Activated CD4-positive, CD25-positive, alpha-beta regulatory T cell treated with anti-CD3 and anti-CD28 coated beads, Interleukin-2, amount 50 U/mL, for 24 hours (primary cell): ENCODE data around the gene RRBP1.

ENCODE experiments used
- ATAC-seq, 2 donors: fragments of 150-1000 bp; cut with Tn5 transposase; one replicate each; pipeline ENCODE4 v1.10.0; 2021; ENCODE audit warnings: mild to moderate bottlenecking in 1 of 2, moderate library complexity in 1 of 2

Gene RRBP1

DNA sequence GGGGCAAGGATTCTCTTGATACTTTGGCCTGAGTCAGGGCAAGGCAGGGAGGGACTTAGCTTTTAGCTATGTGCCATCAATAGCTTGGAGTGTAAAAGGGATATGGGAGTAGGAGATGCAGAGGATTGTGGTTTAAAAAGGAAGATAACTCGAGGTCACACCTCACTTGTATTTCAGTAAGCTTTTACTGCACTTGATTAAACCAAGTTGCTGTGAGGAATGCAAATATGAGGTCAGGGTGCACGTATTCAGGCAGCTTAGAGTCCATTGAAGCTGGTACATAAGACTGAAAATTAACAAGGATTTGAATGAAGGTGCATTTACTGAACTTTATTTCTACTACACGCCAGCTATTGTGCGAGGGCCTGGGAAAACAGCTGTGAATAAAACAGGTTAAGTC, 80.1 kb downstream of the RRBP1 start:
- no peak for ATAC-seq

DNA sequence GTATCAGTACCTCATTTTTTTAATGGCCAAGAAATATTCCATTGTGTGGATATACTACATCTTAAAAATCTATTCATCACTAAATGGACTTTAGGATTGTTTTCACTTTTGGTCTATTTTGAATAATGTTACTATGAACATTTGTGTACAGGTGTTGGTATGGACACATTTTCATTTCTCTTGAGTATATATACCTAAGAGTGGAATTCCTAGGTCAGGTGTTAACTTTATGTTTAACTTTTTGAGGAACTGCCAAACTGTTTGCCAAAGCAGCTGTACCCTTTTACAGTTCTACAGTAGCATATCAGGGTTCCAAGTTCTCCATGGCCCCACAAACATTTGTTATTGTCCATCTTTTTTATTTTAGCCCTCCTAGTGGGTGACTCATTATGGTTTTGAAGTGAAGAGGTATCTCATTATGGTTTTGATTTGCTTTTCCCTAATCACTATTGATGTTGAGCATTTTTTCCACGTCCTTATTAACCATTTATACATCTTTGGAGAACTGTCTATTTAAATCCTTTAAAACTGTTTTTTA, 84.0 kb downstream of the RRBP1 start:
- ATAC-seq = no peak

DNA sequence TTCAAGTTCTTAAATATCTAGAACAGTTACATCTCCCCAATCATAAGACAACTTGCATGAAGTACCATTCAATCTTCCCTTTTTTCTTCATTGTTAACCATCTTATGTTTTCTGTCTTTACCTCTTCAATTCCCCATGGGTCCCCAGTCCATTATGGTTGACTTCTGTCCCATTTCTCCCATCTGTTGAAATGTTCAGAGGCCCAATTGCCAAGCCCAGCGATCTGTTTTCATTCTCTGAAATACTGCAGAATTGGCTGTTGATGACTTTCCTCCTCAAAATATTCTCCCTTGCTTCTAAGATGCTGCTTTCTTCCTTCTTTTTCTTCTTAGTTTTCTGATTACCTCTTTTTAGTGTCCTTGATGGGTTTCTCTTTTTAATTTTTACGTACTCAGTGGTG, 86.2 kb downstream of the RRBP1 start:
- no peak for ATAC-seq

DNA sequence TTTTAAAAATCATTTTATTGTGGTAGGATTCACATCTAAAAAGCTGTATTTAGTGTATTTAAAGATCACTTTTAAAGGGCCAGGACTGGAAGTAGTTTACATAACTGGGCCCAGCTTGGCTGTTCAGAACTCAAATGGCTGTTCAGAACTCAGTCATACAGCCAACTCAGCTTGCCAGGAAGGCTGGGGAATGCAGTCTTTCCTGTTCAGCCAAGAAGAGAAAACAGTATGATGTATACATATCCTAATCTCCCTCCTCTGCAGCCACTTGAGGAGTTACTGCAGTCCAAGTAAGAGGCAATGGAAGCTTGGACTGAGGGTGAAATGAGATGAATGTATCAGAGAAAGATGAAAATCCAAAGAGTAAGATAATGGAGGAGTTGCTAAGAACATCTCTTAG, 87.6 kb downstream of the RRBP1 start:
- ATAC-seq = no peak

DNA sequence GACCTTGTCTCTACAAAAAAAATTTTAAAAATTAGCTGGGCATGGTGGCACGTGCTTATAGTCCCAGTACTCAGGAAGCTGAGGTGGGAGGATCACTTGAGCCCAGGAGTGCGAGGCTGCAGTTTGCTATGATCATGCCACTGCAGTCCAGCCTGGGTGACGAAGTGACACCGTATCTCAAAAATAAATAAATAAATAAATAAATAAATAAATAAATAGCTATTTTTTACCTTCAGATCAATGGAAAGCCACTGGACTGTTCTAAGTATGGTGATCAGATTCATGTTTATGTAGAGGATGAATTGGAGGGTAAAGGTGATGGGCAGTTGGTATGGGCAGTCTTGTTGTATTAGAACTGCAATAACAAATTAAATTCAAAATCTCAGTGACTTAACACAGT, 88.1 kb downstream of the RRBP1 start:
- ATAC-seq = no peak

DNA sequence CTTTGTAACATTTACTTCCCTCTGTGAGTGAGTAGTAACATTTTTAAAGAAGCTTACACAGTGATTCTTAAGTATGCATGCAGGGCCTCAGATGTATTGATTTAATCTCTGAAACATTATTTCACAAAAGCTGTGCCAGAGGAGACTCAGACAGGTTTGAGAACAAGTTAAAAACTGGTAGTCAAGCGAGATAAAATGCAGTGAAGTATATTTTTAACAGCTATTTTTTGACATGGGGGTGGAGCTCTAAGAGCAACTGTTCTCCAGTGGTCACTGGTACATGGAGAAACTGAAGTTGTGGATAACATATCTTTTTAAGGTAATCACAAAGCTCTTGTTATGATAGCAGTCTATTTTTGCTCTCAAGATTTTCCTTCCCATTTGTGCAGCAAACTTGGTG, 91.8 kb downstream of the RRBP1 start:
- ATAC-seq = no peak

DNA sequence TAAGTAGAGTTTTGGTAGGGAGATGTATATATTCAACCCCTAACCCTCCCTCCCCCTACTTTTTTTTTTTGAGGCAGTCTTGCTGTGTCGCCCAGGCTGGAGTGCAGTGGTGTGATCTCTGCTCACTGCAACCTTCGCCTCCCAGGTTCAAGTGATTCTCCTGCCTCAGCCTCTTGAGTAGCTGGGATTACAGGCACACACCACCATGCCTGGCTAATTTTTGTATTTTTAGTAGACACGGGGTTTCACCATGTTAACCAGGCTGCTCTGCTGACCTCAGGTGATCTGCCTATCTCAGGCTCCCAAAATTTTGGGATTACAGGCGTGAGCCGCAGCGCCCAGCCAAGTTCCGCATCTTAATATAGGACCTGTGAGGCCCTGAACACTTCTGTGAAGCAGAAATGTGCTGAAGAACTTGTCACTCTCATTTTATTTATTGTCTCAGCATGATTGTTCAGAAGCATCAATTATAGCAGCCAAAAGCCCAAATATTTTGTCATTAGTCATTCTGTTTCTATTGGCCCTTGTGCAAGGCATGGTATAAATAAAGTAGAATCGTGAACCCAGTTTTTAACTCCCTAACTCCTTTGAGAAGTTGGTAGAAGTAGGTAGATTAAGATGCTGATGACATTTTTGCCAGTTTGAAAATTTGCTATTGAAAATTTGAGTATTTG, 92.7 kb downstream of the RRBP1 start:
- no peak for ATAC-seq

DNA sequence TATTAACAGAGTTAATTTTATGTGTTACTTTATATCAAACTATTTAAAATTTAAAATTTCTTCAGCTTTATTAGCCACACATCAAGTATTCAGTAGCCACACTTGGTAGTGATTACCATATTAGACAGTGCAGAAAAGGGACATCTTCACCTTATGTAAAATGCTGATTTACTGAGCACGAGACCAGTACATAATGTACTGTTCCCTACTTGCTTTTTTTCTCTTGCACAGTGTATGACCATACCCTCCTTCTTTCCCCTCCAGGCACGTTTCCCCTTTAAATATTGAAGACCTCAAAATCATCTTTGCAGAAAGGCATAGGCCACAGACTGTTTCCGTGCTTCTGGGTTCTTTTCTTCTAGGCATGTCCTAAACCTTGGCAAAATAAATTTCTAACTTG, 94.2 kb downstream of the RRBP1 start:
- ATAC-seq = no peak

DNA sequence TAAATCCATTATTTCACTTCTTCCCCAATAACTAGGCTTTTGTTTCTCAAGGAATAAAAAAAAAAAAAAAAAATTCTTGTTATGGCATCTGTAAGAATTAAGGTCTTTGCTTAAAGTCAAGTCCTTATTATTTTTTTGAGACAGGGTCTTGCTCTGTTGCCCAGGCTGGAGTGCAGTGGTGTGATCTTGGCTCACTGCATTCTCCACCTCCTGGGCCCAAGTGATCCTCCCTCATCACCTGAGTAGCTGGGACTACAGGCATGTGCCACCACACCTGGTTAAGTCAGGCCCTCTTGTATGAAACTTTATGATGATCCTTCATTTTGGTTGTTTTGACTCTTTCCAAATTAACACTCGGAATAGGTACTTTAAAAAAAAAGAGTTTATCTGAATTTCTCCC, 94.9 kb downstream of the RRBP1 start:
- no peak for ATAC-seq

DNA sequence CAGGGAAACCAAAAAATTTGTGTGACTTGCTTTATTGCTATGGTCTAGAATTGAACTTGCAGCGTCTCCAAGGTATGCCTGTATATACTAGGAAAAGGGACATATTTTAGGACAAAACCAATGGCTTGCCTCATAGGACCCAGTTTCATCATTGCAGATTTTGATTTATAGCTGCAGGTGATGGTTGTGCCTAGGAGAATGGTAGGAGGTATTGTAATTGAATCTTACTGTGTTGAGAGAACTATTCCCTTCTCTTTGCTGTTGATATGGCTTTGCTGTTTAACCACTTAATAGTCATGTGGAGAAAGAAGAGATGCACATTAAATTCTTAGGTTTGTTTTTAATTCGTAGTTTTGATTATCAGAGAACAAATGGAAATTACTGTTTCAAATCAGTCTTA, 95.8 kb downstream of the RRBP1 start:
- no peak for ATAC-seq

DNA sequence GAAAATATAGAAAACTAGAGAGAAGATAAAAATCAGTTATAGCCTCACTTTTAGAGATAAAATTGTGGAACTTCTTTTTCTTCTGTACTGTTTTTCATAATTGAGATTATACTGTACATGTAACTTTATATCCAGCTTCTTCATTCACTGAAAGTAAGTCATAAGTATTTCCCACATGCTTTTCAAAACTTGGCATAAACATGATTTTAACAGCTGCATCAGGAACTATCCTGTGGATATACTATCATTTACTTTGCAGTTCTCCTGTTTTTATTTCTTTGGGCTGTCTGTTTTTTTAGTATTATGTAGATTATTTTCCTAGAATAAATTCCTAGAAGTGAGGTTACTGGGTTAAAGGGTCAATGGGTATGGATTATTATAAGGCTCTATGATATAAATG, 97.4 kb downstream of the RRBP1 start:
- ATAC-seq = no peak

DNA sequence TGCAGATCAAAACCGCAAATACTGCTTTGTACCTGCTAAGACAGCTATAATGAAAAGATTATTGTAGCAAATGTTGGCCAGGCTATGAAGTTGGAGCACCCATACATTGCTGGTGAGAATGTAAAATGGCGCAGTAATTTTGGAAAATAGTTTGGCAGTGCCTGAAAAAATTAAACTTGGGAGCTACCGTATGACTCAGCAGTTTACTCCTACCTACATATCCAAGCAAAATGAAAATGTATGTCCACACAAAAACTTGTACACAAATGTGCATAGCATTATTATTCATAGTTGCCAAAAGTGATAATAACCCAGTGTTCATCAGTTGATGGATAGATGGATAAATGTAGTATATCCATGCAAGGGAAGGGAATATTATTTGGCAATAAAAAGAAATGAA, 98.9 kb downstream of the RRBP1 start:
- ATAC-seq = no peak

DNA sequence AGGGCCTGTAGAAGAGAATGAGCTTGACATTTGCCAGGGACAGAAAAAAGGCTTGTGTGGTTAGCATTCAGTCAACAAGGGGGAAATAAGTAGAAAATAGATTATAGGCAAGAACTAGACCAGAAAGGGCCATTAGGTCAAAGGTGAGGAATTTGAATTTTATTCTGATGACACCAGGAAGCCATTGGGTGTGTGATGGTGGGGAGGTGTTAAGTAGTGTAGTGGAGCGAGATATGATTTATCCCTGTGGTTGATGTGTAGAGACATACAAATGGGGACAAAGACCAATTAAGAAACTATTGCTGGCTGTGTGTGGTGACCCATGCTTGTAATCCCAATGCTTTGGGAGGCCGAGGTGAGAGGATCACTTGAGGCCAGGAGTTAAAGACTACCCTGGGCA, 101.1 kb downstream of the RRBP1 start:
- no peak for ATAC-seq

DNA sequence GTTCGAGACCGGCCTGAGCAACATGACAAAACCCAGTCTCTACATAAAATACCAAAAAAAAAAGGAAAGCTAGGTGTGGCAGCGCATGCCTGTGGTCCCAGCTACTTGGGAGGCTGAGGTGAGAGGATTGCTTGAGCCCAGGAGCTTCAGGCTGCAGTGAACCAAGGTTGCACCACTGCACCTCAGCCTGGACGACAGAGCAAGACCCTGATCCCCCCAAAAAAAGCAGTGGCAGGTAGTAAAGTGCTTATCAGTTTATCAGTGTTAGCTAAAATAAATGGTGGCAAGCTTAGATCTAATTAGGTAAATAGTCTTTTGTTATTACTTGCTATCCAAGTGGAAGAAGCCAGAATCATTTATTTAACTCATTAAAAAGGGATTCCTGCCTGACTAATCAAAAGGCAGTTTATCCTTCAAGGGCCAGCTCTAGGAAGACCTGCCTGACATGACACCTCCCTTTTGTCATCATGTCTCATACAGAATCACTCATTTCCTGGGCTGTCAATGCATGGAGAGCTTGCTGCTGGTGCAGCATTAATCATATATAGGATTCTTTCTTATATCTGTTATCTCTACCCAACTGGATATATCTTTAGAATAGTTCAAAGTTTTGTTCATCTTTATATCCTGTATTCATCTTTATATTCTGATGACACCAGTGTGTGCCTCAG, 102.5 kb downstream of the RRBP1 start:
- ATAC-seq = peak; percentile 51 to 71

DNA sequence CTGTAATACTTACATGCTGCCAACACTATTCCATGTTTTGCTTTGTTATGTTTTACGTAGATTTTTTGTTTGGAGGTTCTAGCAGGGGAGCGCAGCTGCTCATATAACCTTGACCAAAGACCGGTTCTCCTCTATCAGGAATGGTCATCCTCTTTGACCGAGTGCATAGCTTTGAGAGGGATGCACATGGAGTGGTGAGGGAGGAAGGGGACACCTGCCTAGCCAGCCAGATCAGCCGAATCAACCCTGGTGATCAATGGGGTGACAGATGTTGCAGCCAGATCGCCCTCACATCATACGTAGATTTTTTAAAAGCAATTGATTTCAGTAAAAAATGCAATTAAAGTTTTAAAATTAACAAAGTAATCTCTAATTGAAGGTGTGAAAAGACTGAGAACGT, 105.8 kb downstream of the RRBP1 start:
- ATAC-seq = no peak

DNA sequence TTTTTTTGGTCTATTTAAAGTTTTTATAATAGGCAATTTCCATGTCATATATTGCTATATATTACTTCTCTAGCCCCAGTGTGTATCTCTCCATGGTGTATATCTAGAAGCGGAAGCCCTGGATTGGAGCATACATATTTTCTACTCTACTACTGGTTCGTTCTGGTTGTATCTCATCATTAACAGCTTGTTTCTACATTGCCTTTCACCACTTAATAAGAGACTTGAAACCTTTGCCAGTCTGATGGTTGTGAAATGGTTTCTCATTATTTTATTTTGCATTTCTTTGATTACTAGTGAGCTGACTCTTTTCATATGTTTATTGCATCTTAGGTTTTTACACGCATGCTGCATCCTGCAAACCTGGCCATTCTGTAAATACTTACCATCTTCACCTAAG, 108.6 kb downstream of the RRBP1 start:
- ATAC-seq = no peak

DNA sequence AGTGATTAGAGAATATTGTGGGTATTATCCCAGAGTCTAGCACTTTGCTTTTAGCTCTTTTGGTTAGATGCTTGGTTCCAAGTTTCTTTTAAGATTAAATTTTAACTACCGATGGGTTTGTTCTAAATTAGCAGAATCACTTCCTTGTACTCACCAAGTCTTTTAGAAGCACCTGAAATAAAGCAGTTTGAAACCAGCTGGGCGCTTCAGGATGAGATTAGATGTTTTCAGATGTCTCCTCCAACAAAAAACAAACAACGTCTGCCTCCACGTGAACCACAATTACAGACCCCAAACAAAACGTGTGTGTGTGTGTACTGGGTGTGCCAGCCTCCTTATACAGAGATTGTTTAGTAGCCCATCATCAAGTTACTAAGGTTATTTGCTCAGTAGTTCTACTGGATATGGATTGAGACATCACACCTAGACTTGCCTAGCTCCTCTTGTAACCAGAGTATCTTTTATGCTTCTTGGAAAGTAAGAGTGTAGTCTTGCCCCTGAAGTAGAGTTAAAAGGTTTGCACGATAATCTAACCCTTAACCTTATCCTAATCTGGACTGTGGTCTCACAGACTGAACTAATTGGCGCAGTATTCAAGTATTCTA, 109.9 kb downstream of the RRBP1 start:
- no peak for ATAC-seq

DNA sequence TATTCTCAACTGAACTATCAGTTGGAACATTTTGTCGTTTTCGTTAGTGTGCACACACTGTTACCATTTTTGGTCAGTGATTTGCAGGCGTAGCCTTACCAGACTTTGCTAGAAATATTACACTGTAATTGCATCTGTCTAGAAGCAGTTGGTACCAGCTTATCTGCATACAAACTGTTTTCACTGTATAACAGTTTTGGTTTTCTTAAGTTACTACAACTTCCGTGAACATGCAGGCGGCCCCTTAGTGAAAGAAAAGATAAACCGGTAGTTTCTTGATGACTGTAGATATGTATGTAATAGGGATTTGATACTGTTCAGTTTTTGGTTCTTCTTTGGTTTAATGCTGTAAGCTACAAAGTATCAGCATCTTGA, 110.9 kb downstream of the RRBP1 start:
- peak; percentile 29 to 40 for ATAC-seq

DNA sequence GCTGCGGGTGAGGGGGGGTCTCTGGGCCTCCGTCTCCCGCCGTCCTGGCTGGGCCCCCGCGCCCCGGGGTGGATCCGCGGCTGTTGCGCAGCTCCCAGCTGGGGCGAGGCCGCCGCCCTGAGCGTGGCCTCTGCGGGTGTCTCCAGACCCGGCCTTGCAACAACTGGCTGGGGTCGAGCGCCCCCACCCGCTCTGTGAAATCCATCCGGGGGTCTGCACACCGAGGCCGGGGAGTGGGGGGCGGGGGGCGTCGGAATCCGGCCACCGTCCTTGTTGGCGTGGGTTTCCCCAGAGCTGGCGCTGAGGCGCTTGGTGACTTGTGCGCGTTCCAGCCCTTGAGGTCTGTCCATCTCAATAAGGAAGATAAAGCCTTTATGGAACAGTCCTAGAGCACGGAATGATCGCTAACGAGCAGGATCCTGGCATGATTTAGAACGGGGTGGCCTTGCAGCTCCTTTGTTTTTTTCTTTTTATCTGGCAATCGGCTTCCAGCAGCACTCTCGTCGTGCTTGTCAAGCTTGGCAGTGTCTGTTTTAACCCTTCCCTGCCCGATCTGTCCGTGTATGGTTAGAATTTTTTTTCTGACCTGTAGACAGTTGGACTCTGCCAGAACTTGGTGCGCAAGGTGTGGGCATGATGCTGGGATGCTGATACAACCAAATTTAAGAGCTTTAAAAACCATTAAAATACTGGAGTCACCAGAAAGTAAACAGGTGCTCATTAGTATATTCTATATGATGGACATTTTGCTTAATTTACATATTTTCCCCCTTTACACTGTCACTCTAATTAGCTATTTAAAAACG, 111.5 kb downstream of the RRBP1 start:
- peak; percentile 19 to 25 for ATAC-seq

DNA sequence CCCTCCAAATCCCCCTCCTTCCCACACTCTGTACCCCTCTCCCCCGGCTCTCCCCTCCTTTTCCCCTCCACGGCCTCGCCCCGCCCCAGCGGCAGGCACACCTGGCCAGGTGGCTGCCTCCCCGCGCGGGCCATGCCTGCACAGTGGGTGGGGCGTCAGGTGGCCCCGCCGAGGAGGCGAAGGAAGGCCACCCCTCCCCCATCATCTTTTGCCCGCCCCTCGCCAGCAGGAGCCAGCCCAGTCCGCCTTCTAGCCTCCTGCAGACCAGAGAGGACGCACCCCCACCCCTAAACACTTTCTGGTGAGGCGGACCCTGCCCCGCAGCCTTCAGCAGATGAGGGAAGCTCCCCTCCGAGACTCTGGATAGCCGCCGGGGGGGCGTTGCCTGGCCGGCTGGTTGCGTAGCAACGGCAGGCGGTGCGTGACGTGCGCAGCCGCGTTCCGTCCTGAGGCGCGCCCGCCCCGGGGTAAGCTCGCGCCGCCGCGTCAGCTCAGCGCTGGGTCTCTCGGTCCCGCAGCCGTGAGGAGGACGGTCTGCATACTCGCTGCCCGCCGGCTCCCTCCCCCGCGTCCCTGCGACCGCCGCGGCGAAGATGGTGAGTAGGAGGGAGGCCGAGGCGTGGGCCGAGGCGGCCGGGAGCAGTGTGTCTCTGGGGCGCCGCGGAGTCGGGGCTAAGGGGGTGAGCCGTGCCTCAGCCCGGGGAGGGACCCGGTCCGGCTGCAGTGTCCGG, 112.3 kb downstream of the RRBP1 start, which contains the start of gene DSTN:
DSTN (plus strand) TSS at position 460 of the 731 bp plus-strand sequence; CDS start at position 594, 134 bp downstream.
- ATAC-seq = peak; percentile 94

DNA sequence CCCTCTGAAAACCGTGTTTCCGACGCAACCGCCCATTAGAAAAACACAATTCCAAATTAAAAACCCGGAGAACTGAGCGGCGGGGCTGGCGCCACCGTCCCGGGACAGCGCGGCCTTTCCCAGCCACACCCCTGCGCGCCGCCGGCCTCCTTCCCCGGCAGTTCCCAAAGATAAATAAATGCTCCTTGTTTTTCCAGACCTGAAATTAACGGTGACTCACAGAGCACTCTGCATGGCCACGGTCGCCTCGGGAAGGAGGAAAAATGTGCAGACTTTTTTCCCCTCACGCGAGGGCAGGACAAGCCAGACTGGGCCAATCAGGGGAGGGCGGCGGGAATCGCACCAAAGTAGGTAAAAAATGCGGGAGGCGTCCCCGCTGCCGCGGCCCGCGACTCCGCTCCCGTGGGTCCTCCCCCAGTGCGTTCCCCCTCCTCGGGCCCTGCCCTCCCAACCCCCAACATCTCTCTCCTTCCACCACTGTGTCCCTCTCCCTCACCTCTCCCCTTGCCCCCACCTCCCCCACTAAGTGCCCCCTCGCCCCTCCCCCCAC, 113.0 kb downstream of the RRBP1 start:
- ATAC-seq = no peak
